HG03521 (cell line): ENCODE results near the gene RND3.

Experiments
- ATAC-seq: cut with Tn5 transposase; IDR thresholded peaks from one replicate; pipeline ENCODE4 v1.9.1; 2021; ENCODE audit warnings: mild to moderate bottlenecking, moderate library complexity; ENCODE audit not compliant: unreplicated experiment

RND3 gene

GRCh38 chr2:150494234-150494945, 6.9 kb upstream of the RND3 start:
- ATAC-seq: no peak

- ATAC-seq: no peak
Observed at GRCh38 chr2:150491943-150492342, 4.5 kb upstream of the RND3 start.

GRCh38 chr2:150491430-150491829, 4.0 kb upstream of the RND3 start:
- no peak for ATAC-seq

GRCh38 chr2:150490466-150490865, 3.0 kb upstream of the RND3 start:
- no peak for ATAC-seq

GRCh38 chr2:150486539-150487484, 655 bp downstream of the RND3 start:
- ATAC-seq: no peak

- no peak for ATAC-seq
Observed at GRCh38 chr2:150485871-150486538, 1.5 kb downstream of the RND3 start.

- no peak for ATAC-seq
Observed at GRCh38 chr2:150485114-150485870, 2.2 kb downstream of the RND3 start.

GRCh38 chr2:150484461-150485021, 2.9 kb downstream of the RND3 start:
- ATAC-seq: no peak

GRCh38 chr2:150484006-150484405, 3.5 kb downstream of the RND3 start:
- no peak for ATAC-seq

GRCh38 chr2:150483532-150483931, 3.9 kb downstream of the RND3 start:
- ATAC-seq: no peak

GRCh38 chr2:150482667-150483400, 4.6 kb downstream of the RND3 start:
- no peak for ATAC-seq

GRCh38 chr2:150482111-150482510, 5.4 kb downstream of the RND3 start:
- ATAC-seq: no peak

GRCh38 chr2:150480971-150481830, 6.3 kb downstream of the RND3 start:
- no peak for ATAC-seq

GRCh38 chr2:150480241-150480640, 7.2 kb downstream of the RND3 start:
- no peak for ATAC-seq

GRCh38 chr2:150479075-150479915, 8.2 kb downstream of the RND3 start:
- ATAC-seq: no peak

- no peak for ATAC-seq
Observed at GRCh38 chr2:150478200-150478974, 9.1 kb downstream of the RND3 start.

GRCh38 chr2:150477347-150477746, 10.1 kb downstream of the RND3 start:
- ATAC-seq: no peak
